Measurements from ENCODE around the gene HMGXB3. TPM values are rescaled to one million over a fixed set of nuclear protein-coding genes. Genes with fewer than 3 reads are reported as not detected.

The HMGXB3 gene
- total RNA-seq, 1 donor from 2014 or later, result 40.5 TPM

- Mint-ChIP-seq H3K27ac (no peak overlapping the region), H3K27me3 (no peaks in the 10 kb centered on the region), H3K4me1 (ENCODE audit: unreplicated experiment) (peaks cover 25% of the 10 kb centered on the region), H3K4me3 (no peak overlapping the region), H3K9me3 (no peaks in the 10 kb centered on the region), H3K36me3 (no peaks in the 10 kb centered on the region)
- DNase-seq (ENCODE audit: extremely low spot score, unreplicated experiment), result no peak
- no peak for TF ChIP-seq CTCF (conservative IDR thresholded peaks at IDR 0.05)
These were observed 43.9 kb upstream of the HMGXB3 start for GRCh38 chr5:149956685-149957084.

GRCh38 chr5:149957855-149958254, 42.7 kb upstream of the HMGXB3 start:
- no peaks in the 10 kb centered on the region for H3K27me3 Mint-ChIP-seq
- no peak for DNase-seq (ENCODE audit: extremely low spot score, unreplicated experiment)
- no peaks in the 10 kb centered on the region for H3K9me3 Mint-ChIP-seq
- no peak overlapping the region for H3K27ac Mint-ChIP-seq
- TF ChIP-seq CTCF (conservative IDR thresholded peaks at IDR 0.05), result no peak
- H3K4me3 Mint-ChIP-seq, result no peak overlapping the region
- H3K4me1 Mint-ChIP-seq (ENCODE audit: unreplicated experiment), result peaks cover 33% of the 10 kb centered on the region
- H3K36me3 Mint-ChIP-seq, result no peaks in the 10 kb centered on the region

- DNase-seq (ENCODE audit: extremely low spot score, unreplicated experiment), result no peak
- H3K9me3 Mint-ChIP-seq, result no peaks in the 10 kb centered on the region
- peaks cover 29% of the 10 kb centered on the region for H3K4me1 Mint-ChIP-seq (ENCODE audit: unreplicated experiment)
- H3K36me3 Mint-ChIP-seq, result no peaks in the 10 kb centered on the region
- H3K27me3 Mint-ChIP-seq, result no peaks in the 10 kb centered on the region
- peak overlapping the region; percentile 95 for H3K4me3 Mint-ChIP-seq
- H3K27ac Mint-ChIP-seq, result peak overlapping the region; percentile 96
- peak; percentile 71 for TF ChIP-seq CTCF (conservative IDR thresholded peaks at IDR 0.05)
These were observed 40.9 kb upstream of the HMGXB3 start for GRCh38 chr5:149959406-149960236.

GRCh38 chr5:149960272-149961185, 40.0 kb upstream of the HMGXB3 start, which contains the start of gene SLC26A2:
Gene SLC26A2 (plus strand): TSS chr5:149960758. CDS start chr5:149977653, 16,895 bp downstream.
- Mint-ChIP-seq H3K9me3 (no peaks in the 10 kb centered on the region), H3K36me3 (no peaks in the 10 kb centered on the region), H3K27me3 (no peaks in the 10 kb centered on the region), H3K4me3 (peak within 1 kb of the TSS; percentile 95), H3K27ac (peak within 1 kb of the TSS; percentile 96), H3K4me1 (ENCODE audit: unreplicated experiment) (peaks cover 25% of the 10 kb centered on the region)
- peak; percentile 28 for TF ChIP-seq CTCF (conservative IDR thresholded peaks at IDR 0.05)
- peak; percentile 95 for DNase-seq (ENCODE audit: extremely low spot score, unreplicated experiment)

- H3K36me3 Mint-ChIP-seq, result no peaks in the 10 kb centered on the region
- H3K27ac Mint-ChIP-seq, result no peak overlapping the region
- peak overlapping the region; percentile 95 for H3K4me3 Mint-ChIP-seq
These were observed 39.3 kb upstream of the HMGXB3 start for GRCh38 chr5:149961186-149961685.

More at GRCh38 chr5:149961186-149961685, 39.3 kb upstream of the HMGXB3 start:
- H3K4me1 Mint-ChIP-seq (ENCODE audit: unreplicated experiment), result peaks cover 25% of the 10 kb centered on the region
- no peak for DNase-seq (ENCODE audit: extremely low spot score, unreplicated experiment)
- no peaks in the 10 kb centered on the region for H3K27me3 Mint-ChIP-seq
- no peak for TF ChIP-seq CTCF (conservative IDR thresholded peaks at IDR 0.05)
- H3K9me3 Mint-ChIP-seq, result no peaks in the 10 kb centered on the region

Measured in type B pancreatic cell (in vitro differentiated cells).